HCT116 (cell line): ENCODE data around the gene TNC. TPM values are rescaled to one million over a fixed set of nuclear protein-coding genes. Genes with fewer than 3 reads are reported as not detected.

Experiments
- ATAC-seq: fragments of 200-7000 bp; cut with Tn5 transposase; 2 replicates; pipeline ENCODE4 v1.9.1; 2020; ENCODE audit warnings: mild to moderate bottlenecking, moderate library complexity
- BruUV-seq: library from RNA; stranded (reverse); fragments of 400-500 nt; replicated peaks from 2 replicates; lab custom pipeline; 2021; lab: Mats Ljungman, UMichigan
- CTCF ChIA-PET: fragments of 300-600 bp; sonication (Branson Sonifier 250); formaldehyde crosslinking; loops from one replicate; lab custom pipeline; 2021; ENCODE audit warnings: antibody characterized with exemption; lab: Charles Lee
- POLR2A ChIA-PET: fragments of 300-600, 350-600 bp; sonication (Branson Sonifier 250); formaldehyde crosslinking; loops from one replicate; lab custom pipeline; 2021; ENCODE audit warnings: antibody characterized with exemption; lab: Charles Lee
- RAD21 ChIA-PET, 2 experiments: fragments of 300-600 bp; sonication (Branson Sonifier 250); formaldehyde crosslinking; loops; one replicate each; lab custom pipeline; 2023; ENCODE audit warnings: low total read pairs in 2 of 2; ENCODE audit not compliant: uncharacterized antibody in 2 of 2, unreplicated experiment in 2 of 2, low non-redundant PET in 1 of 2; lab: Charles Lee
- DNase-seq: peaks from one replicate; pipeline ENCODE4 v3.0.0-alpha.2; 2010; ENCODE audit warnings: low read depth, low spot score
- H2AFZ ChIP-seq: fragments of 200-600 bp; shearing (Covaris generic), sonication (generic); 2 replicates; pipeline ENCODE4 v1.6.1; 2017; ENCODE audit warnings: low read depth, mixed run types, mixed read lengths, antibody characterized with exemption, low read length; ENCODE audit not compliant: poor library complexity, severe bottlenecking
- H3K27ac ChIP-seq: 2 replicates; pipeline ENCODE4 v1.5.1; 2012; ENCODE audit warnings: low read depth, low read length
- H3K27me3 ChIP-seq: fragments of 200-600 bp; sonication (generic); 2 replicates; pipeline ENCODE4 v1.6.1; 2016; ENCODE audit warnings: mixed run types, low read length, mixed read lengths; ENCODE audit not compliant: insufficient read depth
- H3K36me3 ChIP-seq, 2 experiments: fragments of 200-500 bp in 1 of 2; fragments of 200-600 bp in 1 of 2; sonication (Bioruptor generic) in 1 of 2; sonication (generic) in 1 of 2; 2 replicates each; pipeline versions ENCODE4 v1.5.1 to v1.6.1; 2014 to 2016; ENCODE audit warnings: low read length in 2 of 2, inconsistent platforms in 1 of 2, mixed read lengths in 1 of 2, mixed run types in 1 of 2; ENCODE audit not compliant: insufficient read depth in 2 of 2, control insufficient read depth in 1 of 2
- H3K4me1 ChIP-seq, 2 experiments: fragments of 200-600 bp in 1 of 2; sonication (generic) in 1 of 2; 2 replicates each; pipeline versions ENCODE4 v1.5.1 to v1.6.1; 2012 to 2017; ENCODE audit warnings: low read length in 2 of 2, inconsistent platforms in 1 of 2, mild to moderate bottlenecking in 1 of 2, mixed read lengths in 1 of 2, mixed run types in 1 of 2, moderate library complexity in 1 of 2; ENCODE audit not compliant: insufficient read depth in 2 of 2, control insufficient read depth in 1 of 2
- H3K4me2 ChIP-seq: fragments of 200-600 bp; sonication (generic); 2 replicates; pipeline ENCODE4 v1.6.1; 2017; ENCODE audit warnings: mixed run types, low read length, mixed read lengths
- H3K4me3 ChIP-seq, 2 experiments: fragments of 200-600 bp in 1 of 2; sonication (generic) in 1 of 2; replicated peaks in 1 of 2; 2 replicates each; pipeline ENCODE4 v1.5.1; 2011 to 2016; ENCODE audit warnings: low read length in 2 of 2, control low read depth in 1 of 2, low read depth in 1 of 2, mild to moderate bottlenecking in 1 of 2, mixed read lengths in 1 of 2, mixed run types in 1 of 2
- H3K79me2 ChIP-seq: fragments of 200-600 bp; sonication (generic); 2 replicates; pipeline ENCODE4 v1.6.1; 2017; ENCODE audit warnings: mild to moderate bottlenecking, mixed run types, low read length, moderate library complexity, mixed read lengths; ENCODE audit not compliant: insufficient read depth
- H3K9ac ChIP-seq: fragments of 200-600 bp; sonication (generic); 2 replicates; pipeline ENCODE4 v1.6.1; 2016; ENCODE audit warnings: low read length, mixed read lengths
- H3K9me2 ChIP-seq: fragments of 200-600 bp; sonication (generic), shearing (Covaris generic); 2 replicates; pipeline ENCODE4 v1.6.1; 2017; ENCODE audit warnings: mixed run types, mild to moderate bottlenecking, moderate library complexity; ENCODE audit not compliant: insufficient read depth
- H3K9me3 ChIP-seq, 2 experiments: fragments of 200-500 bp in 1 of 2; fragments of 200-600 bp in 1 of 2; sonication (Bioruptor generic) in 1 of 2; sonication (generic) in 1 of 2; 2 replicates each; pipeline ENCODE4 v1.6.1; 2014 to 2017; ENCODE audit warnings: low read length in 2 of 2, mixed read lengths in 2 of 2, inconsistent platforms in 1 of 2, low read depth in 1 of 2, mild to moderate bottlenecking in 1 of 2, mixed run types in 1 of 2, moderate library complexity in 1 of 2; ENCODE audit not compliant: control insufficient read depth in 1 of 2, insufficient read depth in 1 of 2
- H4K20me1 ChIP-seq: fragments of 200-600 bp; sonication (generic), shearing (Covaris generic); 2 replicates; pipeline ENCODE4 v1.6.1; 2017; ENCODE audit warnings: mixed run types, mild to moderate bottlenecking, moderate library complexity; ENCODE audit not compliant: insufficient read depth
- CBX3 ChIP-seq: IDR thresholded peaks from 2 replicates; pipeline ENCODE4 v1.6.1; 2012; ENCODE audit warnings: low read depth
- CEBPB ChIP-seq: IDR thresholded peaks from 2 replicates; pipeline ENCODE4 v1.6.1; 2012; ENCODE audit warnings: low read depth
- ELF1 ChIP-seq: IDR thresholded peaks from 2 replicates; pipeline ENCODE4 v1.6.1; 2012; ENCODE audit warnings: low read depth, borderline replicate concordance
- EZH2 ChIP-seq: fragments of 200-600 bp; sonication (generic); IDR thresholded peaks from 2 replicates; pipeline ENCODE4 v1.6.1; 2017; ENCODE audit warnings: antibody characterized with exemption, mixed run types
- EZH2phosphoT487 ChIP-seq: fragments of 200-600 bp; IDR thresholded peaks from 2 replicates; pipeline ENCODE4 v1.6.1; 2018; ENCODE audit warnings: antibody characterized with exemption, borderline replicate concordance
- FOSL1 ChIP-seq: IDR thresholded peaks from 2 replicates; pipeline ENCODE4 v1.6.1; 2012; ENCODE audit warnings: low read depth
- JUND ChIP-seq: IDR thresholded peaks from 2 replicates; pipeline ENCODE4 v1.6.1; 2012
- POLR2AphosphoS5 ChIP-seq: IDR thresholded peaks from 2 replicates; pipeline ENCODE4 v1.6.1; 2011; ENCODE audit warnings: mild to moderate bottlenecking, low read depth, low read length, moderate library complexity
- RAD21 ChIP-seq: IDR thresholded peaks from 2 replicates; pipeline ENCODE4 v1.6.1; 2012; ENCODE audit warnings: low read depth, mild to moderate bottlenecking
- SIN3A ChIP-seq: IDR thresholded peaks from 2 replicates; pipeline ENCODE4 v1.6.1; 2012; ENCODE audit warnings: low read depth
- SP1 ChIP-seq: IDR thresholded peaks from 2 replicates; pipeline ENCODE4 v1.6.1; 2012; ENCODE audit warnings: low read depth
- SRF ChIP-seq: IDR thresholded peaks from 2 replicates; pipeline ENCODE4 v1.6.1; 2012; ENCODE audit warnings: low read depth
- TCF7L2 ChIP-seq: IDR thresholded peaks from 2 replicates; pipeline ENCODE4 v1.7.0; 2011; ENCODE audit warnings: borderline replicate concordance, inconsistent platforms; ENCODE audit not compliant: insufficient read depth, insufficient read length; ENCODE audit errors: extremely low read depth
- YY1 ChIP-seq: IDR thresholded peaks from 2 replicates; pipeline ENCODE4 v1.6.1; 2011; ENCODE audit warnings: low read length, low read depth, moderate library complexity, mild to moderate bottlenecking; ENCODE audit not compliant: insufficient replicate concordance; ENCODE audit errors: extremely low read depth
- intact Hi-C: fragments of 100-400 bp; cut with micrococcal nuclease; formaldehyde crosslinking; loops from 2 replicates; pipeline ENCODE4 v1.10.0; 2022
- total RNA-seq: library from RNA; stranded (reverse); gene quantifications from one replicate; pipeline ENCODE4 v1.2.1, GENCODE V29; 2021; ENCODE audit not compliant: unreplicated experiment
- TF ChIP-seq, protein P1 (sequence below): IDR thresholded peaks from 2 replicates; pipeline ENCODE4 v1.6.1; 2012; ENCODE audit warnings: low read depth
- TF ChIP-seq, protein P2 (sequence below): IDR thresholded peaks from 2 replicates; pipeline ENCODE4 v1.6.1; 2011; ENCODE audit warnings: mild to moderate bottlenecking, low read length, moderate library complexity; ENCODE audit not compliant: insufficient replicate concordance; ENCODE audit errors: extremely low read depth
- TF ChIP-seq, protein P3 (sequence below): IDR thresholded peaks from 2 replicates; pipeline ENCODE4 v1.6.1; 2012

The TNC gene
- total RNA-seq, 1 experiment from 2014 or later, result 0.49 TPM

DNA sequence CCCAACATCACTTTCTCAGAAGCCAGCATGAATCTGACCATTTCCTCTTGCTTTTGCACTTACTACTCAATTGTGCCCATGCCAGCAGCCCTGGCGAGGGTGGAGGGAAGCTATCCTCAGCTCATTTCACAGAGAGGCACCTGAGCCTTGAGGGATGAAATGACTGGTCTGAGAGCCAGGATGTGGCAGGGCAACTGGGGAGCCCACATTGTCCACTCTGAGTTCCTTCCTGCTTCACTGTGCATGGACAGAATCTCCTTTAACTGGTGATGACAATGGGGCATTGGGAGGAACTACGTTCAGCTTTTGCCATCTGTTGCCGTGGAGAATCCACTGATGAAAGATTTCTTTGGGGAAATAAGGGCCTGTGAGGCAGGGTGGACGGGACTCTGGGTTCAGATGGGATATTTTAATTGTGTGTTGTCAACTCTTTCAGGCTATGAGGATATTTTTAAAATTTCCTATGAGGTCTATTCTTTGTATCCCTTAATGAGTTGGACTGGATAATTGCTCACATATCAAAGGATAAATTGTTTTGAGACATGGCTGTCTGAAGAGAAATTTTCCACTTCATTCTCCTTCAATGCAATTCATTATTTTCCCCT, 78.3 kb downstream of the TNC start:
- no peak overlapping the region for H3K4me2 ChIP-seq
- no peak overlapping the region for H2AFZ ChIP-seq
- no peaks in the 10 kb centered on the region for H3K4me1 ChIP-seq
- ATAC-seq (no peak), DNase-seq (no peak)
- no peaks in the 10 kb centered on the region for H3K9me3 ChIP-seq
- H3K9me2 ChIP-seq, result no peaks in the 10 kb centered on the region
- no TSS peak for BruUV-seq
- H3K36me3 ChIP-seq, result no peaks in the 10 kb centered on the region
- H3K9ac ChIP-seq, result no peak overlapping the region
- no peak overlapping the region for H3K27ac ChIP-seq
- CTCF ChIA-PET, result no interaction called here
- no peak overlapping the region for H3K4me3 ChIP-seq
- RAD21 ChIA-PET, result no interaction called here
- no peaks in the 10 kb centered on the region; the same call in 1 of the 2 replicates for H3K27me3 ChIP-seq
- no peaks in the 10 kb centered on the region for H3K79me2 ChIP-seq
- intact Hi-C loops, result no loop called here
- TF ChIP-seq CEBPB (no peak), SP1 (no peak), RAD21 (no peak), JUND (no peak), FOSL1 (no peak), CBX3 (no peak), SIN3A (no peak), EZH2 (no peak), POLR2AphosphoS5 (no peak), EZH2phosphoT487 (no peak), YY1 (no peak), TCF7L2 (no peak), SRF (no peak), ELF1 (no peak)
- TF ChIP-seq, protein P1, sequence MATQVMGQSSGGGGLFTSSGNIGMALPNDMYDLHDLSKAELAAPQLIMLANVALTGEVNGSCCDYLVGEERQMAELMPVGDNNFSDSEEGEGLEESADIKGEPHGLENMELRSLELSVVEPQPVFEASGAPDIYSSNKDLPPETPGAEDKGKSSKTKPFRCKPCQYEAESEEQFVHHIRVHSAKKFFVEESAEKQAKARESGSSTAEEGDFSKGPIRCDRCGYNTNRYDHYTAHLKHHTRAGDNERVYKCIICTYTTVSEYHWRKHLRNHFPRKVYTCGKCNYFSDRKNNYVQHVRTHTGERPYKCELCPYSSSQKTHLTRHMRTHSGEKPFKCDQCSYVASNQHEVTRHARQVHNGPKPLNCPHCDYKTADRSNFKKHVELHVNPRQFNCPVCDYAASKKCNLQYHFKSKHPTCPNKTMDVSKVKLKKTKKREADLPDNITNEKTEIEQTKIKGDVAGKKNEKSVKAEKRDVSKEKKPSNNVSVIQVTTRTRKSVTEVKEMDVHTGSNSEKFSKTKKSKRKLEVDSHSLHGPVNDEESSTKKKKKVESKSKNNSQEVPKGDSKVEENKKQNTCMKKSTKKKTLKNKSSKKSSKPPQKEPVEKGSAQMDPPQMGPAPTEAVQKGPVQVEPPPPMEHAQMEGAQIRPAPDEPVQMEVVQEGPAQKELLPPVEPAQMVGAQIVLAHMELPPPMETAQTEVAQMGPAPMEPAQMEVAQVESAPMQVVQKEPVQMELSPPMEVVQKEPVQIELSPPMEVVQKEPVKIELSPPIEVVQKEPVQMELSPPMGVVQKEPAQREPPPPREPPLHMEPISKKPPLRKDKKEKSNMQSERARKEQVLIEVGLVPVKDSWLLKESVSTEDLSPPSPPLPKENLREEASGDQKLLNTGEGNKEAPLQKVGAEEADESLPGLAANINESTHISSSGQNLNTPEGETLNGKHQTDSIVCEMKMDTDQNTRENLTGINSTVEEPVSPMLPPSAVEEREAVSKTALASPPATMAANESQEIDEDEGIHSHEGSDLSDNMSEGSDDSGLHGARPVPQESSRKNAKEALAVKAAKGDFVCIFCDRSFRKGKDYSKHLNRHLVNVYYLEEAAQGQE, result no peak
- TF ChIP-seq, protein P2, sequence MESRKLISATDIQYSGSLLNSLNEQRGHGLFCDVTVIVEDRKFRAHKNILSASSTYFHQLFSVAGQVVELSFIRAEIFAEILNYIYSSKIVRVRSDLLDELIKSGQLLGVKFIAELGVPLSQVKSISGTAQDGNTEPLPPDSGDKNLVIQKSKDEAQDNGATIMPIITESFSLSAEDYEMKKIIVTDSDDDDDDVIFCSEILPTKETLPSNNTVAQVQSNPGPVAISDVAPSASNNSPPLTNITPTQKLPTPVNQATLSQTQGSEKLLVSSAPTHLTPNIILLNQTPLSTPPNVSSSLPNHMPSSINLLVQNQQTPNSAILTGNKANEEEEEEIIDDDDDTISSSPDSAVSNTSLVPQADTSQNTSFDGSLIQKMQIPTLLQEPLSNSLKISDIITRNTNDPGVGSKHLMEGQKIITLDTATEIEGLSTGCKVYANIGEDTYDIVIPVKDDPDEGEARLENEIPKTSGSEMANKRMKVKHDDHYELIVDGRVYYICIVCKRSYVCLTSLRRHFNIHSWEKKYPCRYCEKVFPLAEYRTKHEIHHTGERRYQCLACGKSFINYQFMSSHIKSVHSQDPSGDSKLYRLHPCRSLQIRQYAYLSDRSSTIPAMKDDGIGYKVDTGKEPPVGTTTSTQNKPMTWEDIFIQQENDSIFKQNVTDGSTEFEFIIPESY, result no peak
- TF ChIP-seq, protein P3, sequence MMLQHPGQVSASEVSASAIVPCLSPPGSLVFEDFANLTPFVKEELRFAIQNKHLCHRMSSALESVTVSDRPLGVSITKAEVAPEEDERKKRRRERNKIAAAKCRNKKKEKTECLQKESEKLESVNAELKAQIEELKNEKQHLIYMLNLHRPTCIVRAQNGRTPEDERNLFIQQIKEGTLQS, result no peak
- POLR2A ChIA-PET, result no interaction called here
- no peaks in the 10 kb centered on the region for H4K20me1 ChIP-seq
